HEK293T (cell line): Measurements from ENCODE around the gene ZNF398.

Experiments used
- ARNT ChIP-seq: fragments of 450-650 bp; IDR thresholded peaks from 2 replicates; pipeline ENCODE4 v1.6.1; 2017; ENCODE audit warnings: mild to moderate bottlenecking
- FOXK2 ChIP-seq: fragments of 450-650 bp; IDR thresholded peaks from 2 replicates; pipeline ENCODE4 v1.6.1; 2016; ENCODE audit warnings: mild to moderate bottlenecking
- SP1 ChIP-seq: fragments of 450-650 bp; IDR thresholded peaks from 2 replicates; pipeline ENCODE4 v1.6.1; 2017
- SUZ12 ChIP-seq: fragments of 450-650 bp; IDR thresholded peaks from 2 replicates; pipeline ENCODE4 v1.6.1; 2016; ENCODE audit warnings: mild to moderate bottlenecking

DNA sequence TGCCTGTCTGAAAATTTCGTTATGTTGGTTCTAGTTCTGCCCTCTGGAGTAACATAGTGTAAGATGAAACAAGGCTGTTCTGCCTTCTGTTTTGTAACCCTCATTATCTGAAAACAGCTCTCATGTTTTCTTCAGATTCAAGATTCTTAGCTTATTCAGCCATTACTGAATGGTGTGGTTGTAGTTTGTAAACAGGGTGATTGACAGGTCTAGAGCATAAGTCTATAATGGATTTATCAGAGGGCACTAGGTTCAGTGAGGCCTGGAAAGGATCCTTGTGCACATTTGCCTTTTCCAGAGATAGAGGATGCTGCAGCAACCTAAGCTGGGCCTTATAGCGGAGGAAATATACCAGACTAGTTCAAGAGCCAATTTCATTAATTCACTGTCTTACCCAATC is 6.1 kb downstream of the ZNF398 start:
- no peak for TF ChIP-seq SP1
- TF ChIP-seq FOXK2, result no peak
- TF ChIP-seq ARNT, result no peak
- TF ChIP-seq SUZ12, result no peak
